ENCODE results near the gene NIPSNAP3A.

- TF ChIP-seq POLR2A (IDR thresholded peaks at IDR 0.05) (no peak), CTCF (IDR thresholded peaks at IDR 0.05) (no peak)
Measured at GRCh38 chr9:104765138-104765537, 17.7 kb downstream of the NIPSNAP3A start.

Data from heart left ventricle (tissue), 13 donors.